Stimulated activated CD4-positive, alpha-beta T cell treated with anti-CD3 and anti-CD28 coated beads, TNF-alpha, amount 100 ng/mL, for 48 hours (primary cell): ENCODE data around the gene TBL1X.
A peak's percentile ranks its signal among the peaks of the same experiment; 100 is the strongest.

Experiments
- DNase-seq, 3 donors: peaks; one replicate each; pipeline ENCODE4 v3.0.0-alpha.2; 2020; ENCODE audit warnings: low read depth in 3 of 3

TBL1X gene

GRCh38 chrX:9665113-9665512 is 200.3 kb downstream of the TBL1X start:
- DNase-seq: no peak

- no peak for DNase-seq
Observed at GRCh38 chrX:9668537-9668936, 203.7 kb downstream of the TBL1X start.

- DNase-seq: no peak
Observed at GRCh38 chrX:9670136-9670814, 205.4 kb downstream of the TBL1X start.

- DNase-seq: no peak
Observed at GRCh38 chrX:9671998-9672397, 207.1 kb downstream of the TBL1X start.

GRCh38 chrX:9676306-9676705 is 211.4 kb downstream of the TBL1X start:
- DNase-seq: no peak

- DNase-seq: no peak
Observed at GRCh38 chrX:9676738-9677097, 211.9 kb downstream of the TBL1X start.

- DNase-seq: peak in 1 of 3 donors; percentile 3
Observed at GRCh38 chrX:9677098-9677739, 212.4 kb downstream of the TBL1X start.

- no peak for DNase-seq
Observed at GRCh38 chrX:9678215-9678965, 213.5 kb downstream of the TBL1X start.

GRCh38 chrX:9681011-9681410 is 216.2 kb downstream of the TBL1X start:
- no peak for DNase-seq

- DNase-seq: no peak
Observed at GRCh38 chrX:9681422-9681821, 216.6 kb downstream of the TBL1X start.

GRCh38 chrX:9682456-9682855 is 217.6 kb downstream of the TBL1X start:
- no peak for DNase-seq

GRCh38 chrX:9682861-9683260 is 218.0 kb downstream of the TBL1X start:
- no peak for DNase-seq

GRCh38 chrX:9683350-9683749 is 218.5 kb downstream of the TBL1X start:
- no peak for DNase-seq

GRCh38 chrX:9687899-9688298 is 223.0 kb downstream of the TBL1X start:
- no peak for DNase-seq

- no peak for DNase-seq
Observed at GRCh38 chrX:9688833-9689232, 224.0 kb downstream of the TBL1X start.

- no peak for DNase-seq
Observed at GRCh38 chrX:9690046-9690445, 225.2 kb downstream of the TBL1X start.

- no peak for DNase-seq
Observed at GRCh38 chrX:9693307-9694001, 228.6 kb downstream of the TBL1X start.

GRCh38 chrX:9698576-9698975 is 233.7 kb downstream of the TBL1X start:
- no peak for DNase-seq

- DNase-seq: no peak
Observed at GRCh38 chrX:9700555-9700954, 235.7 kb downstream of the TBL1X start.

GRCh38 chrX:9701790-9702189 is 236.9 kb downstream of the TBL1X start:
- DNase-seq: no peak

- no peak for DNase-seq
Observed at GRCh38 chrX:9703406-9703805, 238.5 kb downstream of the TBL1X start.

- DNase-seq: no peak
Observed at GRCh38 chrX:9704876-9705465, 240.1 kb downstream of the TBL1X start.
